ENCODE results near the gene PRKCE. TPM values are rescaled to one million over a fixed set of nuclear protein-coding genes. Genes with fewer than 3 reads are reported as not detected.

PRKCE gene
- total RNA-seq, 1 experiment from 2014 or later, result 1.3 TPM

GRCh38 chr2:46106690-46107089 is 455.2 kb downstream of the PRKCE start:
- H3K23me2 ChIP-seq (ENCODE audit: insufficient read length, low read depth, low read length, poor library complexity, severe bottlenecking), result no peaks in the 10 kb centered on the region
- no peak overlapping the region for H3K14ac ChIP-seq (ENCODE audit: insufficient read depth, low read length)
- H3K79me1 ChIP-seq (ENCODE audit: insufficient read depth, low read depth, low read length, poor library complexity, severe bottlenecking), result no peaks in the 10 kb centered on the region
- no peak overlapping the region for H3K9ac ChIP-seq (ENCODE audit: extremely low read depth, insufficient read length, low read length)
- H2BK12ac ChIP-seq (ENCODE audit: insufficient read length, low read depth, low read length), result no peak overlapping the region
- no peak overlapping the region for H3K18ac ChIP-seq (ENCODE audit: insufficient read length, low read depth, low read length)
- H3K56ac ChIP-seq (ENCODE audit: insufficient read length, low read depth, low read length), result no peak overlapping the region
- peaks cover 0 to 5% of the 10 kb centered on the region in 2 experiments; a peak in 2 of 4 replicates for H3K4me1 Mint-ChIP-seq
- WGBS (ENCODE audit: extremely low coverage, insufficient read length, low lambda C conversion rate), result no CpG with 5 or more reads among the region's 2 CpGs
- H3K4me3 Mint-ChIP-seq, result no peak overlapping the region
- H4K20me1 ChIP-seq (ENCODE audit: control insufficient read depth, insufficient read depth, insufficient read length), result no peaks in the 10 kb centered on the region
- H2BK120ac ChIP-seq (ENCODE audit: low read depth, low read length, poor library complexity, severe bottlenecking), result no peak overlapping the region
- TF ChIP-seq, protein P1, sequence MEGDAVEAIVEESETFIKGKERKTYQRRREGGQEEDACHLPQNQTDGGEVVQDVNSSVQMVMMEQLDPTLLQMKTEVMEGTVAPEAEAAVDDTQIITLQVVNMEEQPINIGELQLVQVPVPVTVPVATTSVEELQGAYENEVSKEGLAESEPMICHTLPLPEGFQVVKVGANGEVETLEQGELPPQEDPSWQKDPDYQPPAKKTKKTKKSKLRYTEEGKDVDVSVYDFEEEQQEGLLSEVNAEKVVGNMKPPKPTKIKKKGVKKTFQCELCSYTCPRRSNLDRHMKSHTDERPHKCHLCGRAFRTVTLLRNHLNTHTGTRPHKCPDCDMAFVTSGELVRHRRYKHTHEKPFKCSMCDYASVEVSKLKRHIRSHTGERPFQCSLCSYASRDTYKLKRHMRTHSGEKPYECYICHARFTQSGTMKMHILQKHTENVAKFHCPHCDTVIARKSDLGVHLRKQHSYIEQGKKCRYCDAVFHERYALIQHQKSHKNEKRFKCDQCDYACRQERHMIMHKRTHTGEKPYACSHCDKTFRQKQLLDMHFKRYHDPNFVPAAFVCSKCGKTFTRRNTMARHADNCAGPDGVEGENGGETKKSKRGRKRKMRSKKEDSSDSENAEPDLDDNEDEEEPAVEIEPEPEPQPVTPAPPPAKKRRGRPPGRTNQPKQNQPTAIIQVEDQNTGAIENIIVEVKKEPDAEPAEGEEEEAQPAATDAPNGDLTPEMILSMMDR (conservative IDR thresholded peaks at IDR 0.05), result no peak
- H3K23ac ChIP-seq (ENCODE audit: insufficient read length, low read depth, low read length), result no peak overlapping the region
- H2BK20ac ChIP-seq (ENCODE audit: low read depth, low read length, poor library complexity, severe bottlenecking), result no peak overlapping the region
- H2AFZ ChIP-seq (ENCODE audit: low read length), result no peak overlapping the region
- H3K27ac Mint-ChIP-seq, result no peak overlapping the region; a peak in 1 of 7 replicates
- H4K5ac ChIP-seq (ENCODE audit: insufficient read length, low read depth, low read length), result no peak overlapping the region
- H3K27me3 Mint-ChIP-seq (ENCODE audit: low read depth), result no peaks in the 10 kb centered on the region; the same call in 1 of the 2 replicates
- no peak for DNase-seq
- no peak overlapping the region for H4K91ac ChIP-seq (ENCODE audit: insufficient read length, low read depth, low read length)
- no peaks in the 10 kb centered on the region for H3K79me2 ChIP-seq (ENCODE audit: insufficient read depth, low read length)
- no peak overlapping the region for H3K4ac ChIP-seq (ENCODE audit: low read depth, low read length)
- H3K27me3 ChIP-seq (ENCODE audit: insufficient read depth, low read length), result no peaks in the 10 kb centered on the region
- no peaks in the 10 kb centered on the region for H3K4me1 ChIP-seq (ENCODE audit: insufficient read depth, low read length)
- H2AK5ac ChIP-seq (ENCODE audit: insufficient read length, low read length), result no peak overlapping the region
- H2BK15ac ChIP-seq (ENCODE audit: low read depth, low read length), result no peak overlapping the region
- peaks cover 17 to 24% of the 10 kb centered on the region in 2 experiments for H3K9me3 Mint-ChIP-seq
- H3K4me2 ChIP-seq (ENCODE audit: insufficient read depth, insufficient read length, low read length), result no peak overlapping the region
- no peak overlapping the region for H3T11ph ChIP-seq (ENCODE audit: low read length)
- H4K8ac ChIP-seq (replicated peaks; ENCODE audit: insufficient read length, low read depth, low read length), result no peak overlapping the region
- peaks cover 0 to 7% (median 3%) of the 10 kb centered on the region in 3 experiments; a peak in 3 of 7 replicates for H3K36me3 Mint-ChIP-seq (ENCODE audit: insufficient read depth in 1 of 3, low read depth in 3 of 3)
- H3K27ac ChIP-seq (ENCODE audit: insufficient read length, low read depth, low read length), result no peak overlapping the region
- no peak overlapping the region for H2BK5ac ChIP-seq (ENCODE audit: insufficient read length, low read length)
- no peaks in the 10 kb centered on the region for H3K9me3 ChIP-seq (ENCODE audit: control insufficient read depth, low read depth, low read length)
